HEK293T (cell line): ENCODE data around the gene QKI.

Source experiments
- ARNT ChIP-seq: fragments of 450-650 bp; IDR thresholded peaks from 2 replicates; pipeline ENCODE4 v1.6.1; 2017; ENCODE audit warnings: mild to moderate bottlenecking
- BHLHE40 ChIP-seq: fragments of 450-650 bp; IDR thresholded peaks from 2 replicates; pipeline ENCODE4 v1.6.1; 2016; ENCODE audit warnings: mild to moderate bottlenecking, moderate library complexity, borderline replicate concordance
- ELF4 ChIP-seq: fragments of 450-650 bp; IDR thresholded peaks from 2 replicates; pipeline ENCODE4 v1.6.1; 2017; ENCODE audit warnings: antibody characterized with exemption
- FOXK2 ChIP-seq: fragments of 450-650 bp; IDR thresholded peaks from 2 replicates; pipeline ENCODE4 v1.6.1; 2016; ENCODE audit warnings: mild to moderate bottlenecking
- FOXM1 ChIP-seq: fragments of 450-650 bp; IDR thresholded peaks from 2 replicates; pipeline ENCODE4 v1.6.1; 2017; ENCODE audit warnings: mild to moderate bottlenecking, borderline replicate concordance
- HDGF ChIP-seq: fragments of 450-650 bp; IDR thresholded peaks from 2 replicates; pipeline ENCODE4 v1.6.1; 2017; ENCODE audit warnings: antibody characterized with exemption, borderline replicate concordance
- L3MBTL2 ChIP-seq: fragments of 450-650 bp; conservative IDR thresholded peaks from 2 replicates; pipeline ENCODE4 v1.6.1; 2016; ENCODE audit warnings: mild to moderate bottlenecking
- LEF1 ChIP-seq: fragments of 450-650 bp; IDR thresholded peaks from 2 replicates; pipeline ENCODE4 v1.6.1; 2017; ENCODE audit warnings: mild to moderate bottlenecking, borderline replicate concordance
- PKNOX1 ChIP-seq: fragments of 450-650 bp; IDR thresholded peaks from 2 replicates; pipeline ENCODE4 v1.6.1; 2016
- SP1 ChIP-seq: fragments of 450-650 bp; IDR thresholded peaks from 2 replicates; pipeline ENCODE4 v1.6.1; 2017
- SUZ12 ChIP-seq: fragments of 450-650 bp; IDR thresholded peaks from 2 replicates; pipeline ENCODE4 v1.6.1; 2016; ENCODE audit warnings: mild to moderate bottlenecking
- TARDBP ChIP-seq: fragments of 450-650 bp; IDR thresholded peaks from 2 replicates; pipeline ENCODE4 v1.6.1; 2016
- ZNF384 ChIP-seq: fragments of 450-650 bp; IDR thresholded peaks from 2 replicates; pipeline ENCODE4 v1.6.1; 2016

GRCh38 chr6:163419413-163420288, 5.1 kb downstream of the QKI start:
- no peak for TF ChIP-seq FOXK2
- peak; percentile 94 for TF ChIP-seq PKNOX1
- no peak for TF ChIP-seq SP1
- 0 out of 2 replicates have a peak, but pooled peaks have one; percentile 52 for TF ChIP-seq LEF1
- no peak for TF ChIP-seq BHLHE40
- no peak for TF ChIP-seq L3MBTL2
- TF ChIP-seq ARNT, result 0 out of 2 replicates have a peak, but pooled peaks have one; percentile 50
- TF ChIP-seq ZNF384, result peak; percentile 91
- TF ChIP-seq ELF4, result no peak
- TF ChIP-seq SUZ12, result no peak
- TF ChIP-seq FOXM1, result no peak
- no peak for TF ChIP-seq HDGF
- TF ChIP-seq TARDBP, result no peak
